ENCODE measurements around the gene ING5. TPM values are rescaled to one million over a fixed set of nuclear protein-coding genes. Genes with fewer than 3 reads are reported as not detected.

Gene ING5
- total RNA-seq, 1 experiment from 2014 or later: 45.9 TPM

DNA sequence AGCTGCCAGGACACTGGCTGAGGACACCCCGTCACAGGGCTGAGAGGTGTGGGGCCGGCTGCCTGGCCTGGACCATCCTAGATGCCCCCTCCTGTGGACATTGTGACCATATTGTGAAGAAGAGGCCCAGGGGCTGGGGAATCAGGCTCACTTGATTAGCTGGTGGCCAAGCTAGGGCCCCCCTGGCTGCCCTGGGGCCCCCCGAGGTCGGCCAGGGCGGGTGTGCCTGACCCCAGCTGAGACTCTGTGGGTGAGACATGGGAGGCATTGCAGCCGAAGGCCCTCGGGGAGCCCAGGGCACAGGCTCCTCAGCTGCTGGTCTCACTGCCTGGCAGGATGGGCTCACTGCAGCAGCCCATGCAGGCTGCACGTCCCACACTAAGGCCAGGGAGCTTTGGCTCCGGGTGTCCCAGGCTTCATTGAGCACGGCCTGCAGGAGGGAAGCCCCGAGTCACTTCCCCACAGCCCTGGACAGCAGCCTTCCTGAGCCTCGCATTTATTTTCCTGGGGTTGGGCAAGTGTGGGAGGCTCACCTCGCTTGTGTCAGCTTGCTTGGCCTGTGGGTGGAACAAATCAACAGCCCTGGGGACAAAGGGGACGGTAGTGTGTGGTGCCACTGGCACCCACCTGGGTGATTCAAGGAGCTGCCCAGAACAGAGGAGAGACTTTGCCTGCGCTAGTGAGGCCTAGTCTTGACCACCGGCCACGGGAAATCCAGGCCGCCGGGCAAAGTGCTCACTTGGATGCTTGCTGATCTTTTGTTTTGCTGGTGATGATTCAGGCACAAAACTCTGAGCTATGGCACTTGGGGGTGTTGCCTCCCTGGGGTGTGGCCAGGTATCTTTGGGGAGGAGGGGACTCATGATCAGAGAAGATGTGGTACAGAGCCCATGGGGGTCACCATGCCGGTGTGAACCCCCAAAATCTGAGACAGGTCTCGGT, 76.1 kb downstream of the ING5 start:
- Histone ChIP-seq H3K79me2 (ENCODE audit: insufficient read depth, low read length) (no peaks in the 10 kb centered on the region), H3K27ac (ENCODE audit: low read depth, low read length) (no peak overlapping the region; the same call in 1 of the 2 replicates), H3K9ac (ENCODE audit: low read length) (no peak overlapping the region), H3K9me2 (ENCODE audit: insufficient read depth) (no peaks in the 10 kb centered on the region; the same call in 1 of the 2 replicates), H3K9me3 (ENCODE audit: control insufficient read depth in 1 of 2, insufficient read depth in 1 of 2, low read depth in 1 of 2, low read length in 2 of 2) (no peaks in the 10 kb centered on the region), H3K27me3 (ENCODE audit: insufficient read depth, low read length) (no peaks in the 10 kb centered on the region), H3K4me3 (replicated peaks in 1 of 2; ENCODE audit: low read depth in 1 of 2, low read length in 2 of 2) (no peak overlapping the region), H3K4me1 (ENCODE audit: control insufficient read depth in 1 of 2, insufficient read depth in 2 of 2, low read length in 2 of 2) (peaks cover 16 to 31% of the 10 kb centered on the region in 2 experiments), H3K4me2 (ENCODE audit: low read length) (no peak overlapping the region), H2AFZ (ENCODE audit: low read depth, low read length, poor library complexity, severe bottlenecking) (no peak overlapping the region), H4K20me1 (ENCODE audit: insufficient read depth) (no peaks in the 10 kb centered on the region), H3K36me3 (ENCODE audit: control insufficient read depth in 1 of 2, insufficient read depth in 2 of 2, low read length in 2 of 2) (no peaks in the 10 kb centered on the region)
- no peak for TF ChIP-seq POLR2AphosphoS5 (IDR thresholded peaks at IDR 0.05; ENCODE audit: low read depth, low read length)
- TF ChIP-seq, protein P1, sequence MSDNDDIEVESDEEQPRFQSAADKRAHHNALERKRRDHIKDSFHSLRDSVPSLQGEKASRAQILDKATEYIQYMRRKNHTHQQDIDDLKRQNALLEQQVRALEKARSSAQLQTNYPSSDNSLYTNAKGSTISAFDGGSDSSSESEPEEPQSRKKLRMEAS (IDR thresholded peaks at IDR 0.05): no peak
- no peak for TF ChIP-seq EZH2 (IDR thresholded peaks at IDR 0.05)
- TF ChIP-seq JUND (IDR thresholded peaks at IDR 0.05): no peak
- TF ChIP-seq CBX3 (IDR thresholded peaks at IDR 0.05; ENCODE audit: low read depth): no peak
- TF ChIP-seq, protein P2, sequence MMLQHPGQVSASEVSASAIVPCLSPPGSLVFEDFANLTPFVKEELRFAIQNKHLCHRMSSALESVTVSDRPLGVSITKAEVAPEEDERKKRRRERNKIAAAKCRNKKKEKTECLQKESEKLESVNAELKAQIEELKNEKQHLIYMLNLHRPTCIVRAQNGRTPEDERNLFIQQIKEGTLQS (IDR thresholded peaks at IDR 0.05): no peak
- TF ChIP-seq EZH2phosphoT487 (IDR thresholded peaks at IDR 0.05; ENCODE audit: borderline replicate concordance): no peak
- TF ChIP-seq SIN3A (IDR thresholded peaks at IDR 0.05; ENCODE audit: low read depth): no peak
- no peak for TF ChIP-seq SP1 (IDR thresholded peaks at IDR 0.05; ENCODE audit: low read depth)
- no peak for TF ChIP-seq ZFX (IDR thresholded peaks at IDR 0.05)
- TF ChIP-seq ELF1 (IDR thresholded peaks at IDR 0.05; ENCODE audit: borderline replicate concordance, low read depth): no peak
- TF ChIP-seq RAD21 (IDR thresholded peaks at IDR 0.05; ENCODE audit: low read depth): no peak
- TF ChIP-seq YY1 (IDR thresholded peaks at IDR 0.05; ENCODE audit: extremely low read depth, insufficient replicate concordance, low read depth, low read length): no peak
- no peak for TF ChIP-seq EGR1 (IDR thresholded peaks at IDR 0.05; ENCODE audit: low read depth)
- TF ChIP-seq, protein P3, sequence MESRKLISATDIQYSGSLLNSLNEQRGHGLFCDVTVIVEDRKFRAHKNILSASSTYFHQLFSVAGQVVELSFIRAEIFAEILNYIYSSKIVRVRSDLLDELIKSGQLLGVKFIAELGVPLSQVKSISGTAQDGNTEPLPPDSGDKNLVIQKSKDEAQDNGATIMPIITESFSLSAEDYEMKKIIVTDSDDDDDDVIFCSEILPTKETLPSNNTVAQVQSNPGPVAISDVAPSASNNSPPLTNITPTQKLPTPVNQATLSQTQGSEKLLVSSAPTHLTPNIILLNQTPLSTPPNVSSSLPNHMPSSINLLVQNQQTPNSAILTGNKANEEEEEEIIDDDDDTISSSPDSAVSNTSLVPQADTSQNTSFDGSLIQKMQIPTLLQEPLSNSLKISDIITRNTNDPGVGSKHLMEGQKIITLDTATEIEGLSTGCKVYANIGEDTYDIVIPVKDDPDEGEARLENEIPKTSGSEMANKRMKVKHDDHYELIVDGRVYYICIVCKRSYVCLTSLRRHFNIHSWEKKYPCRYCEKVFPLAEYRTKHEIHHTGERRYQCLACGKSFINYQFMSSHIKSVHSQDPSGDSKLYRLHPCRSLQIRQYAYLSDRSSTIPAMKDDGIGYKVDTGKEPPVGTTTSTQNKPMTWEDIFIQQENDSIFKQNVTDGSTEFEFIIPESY (IDR thresholded peaks at IDR 0.05; ENCODE audit: extremely low read depth, insufficient replicate concordance, low read length): no peak
- TF ChIP-seq, protein P4, sequence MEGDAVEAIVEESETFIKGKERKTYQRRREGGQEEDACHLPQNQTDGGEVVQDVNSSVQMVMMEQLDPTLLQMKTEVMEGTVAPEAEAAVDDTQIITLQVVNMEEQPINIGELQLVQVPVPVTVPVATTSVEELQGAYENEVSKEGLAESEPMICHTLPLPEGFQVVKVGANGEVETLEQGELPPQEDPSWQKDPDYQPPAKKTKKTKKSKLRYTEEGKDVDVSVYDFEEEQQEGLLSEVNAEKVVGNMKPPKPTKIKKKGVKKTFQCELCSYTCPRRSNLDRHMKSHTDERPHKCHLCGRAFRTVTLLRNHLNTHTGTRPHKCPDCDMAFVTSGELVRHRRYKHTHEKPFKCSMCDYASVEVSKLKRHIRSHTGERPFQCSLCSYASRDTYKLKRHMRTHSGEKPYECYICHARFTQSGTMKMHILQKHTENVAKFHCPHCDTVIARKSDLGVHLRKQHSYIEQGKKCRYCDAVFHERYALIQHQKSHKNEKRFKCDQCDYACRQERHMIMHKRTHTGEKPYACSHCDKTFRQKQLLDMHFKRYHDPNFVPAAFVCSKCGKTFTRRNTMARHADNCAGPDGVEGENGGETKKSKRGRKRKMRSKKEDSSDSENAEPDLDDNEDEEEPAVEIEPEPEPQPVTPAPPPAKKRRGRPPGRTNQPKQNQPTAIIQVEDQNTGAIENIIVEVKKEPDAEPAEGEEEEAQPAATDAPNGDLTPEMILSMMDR (IDR thresholded peaks at IDR 0.05 in 2 of 3, conservative IDR thresholded peaks at IDR 0.05 in 1 of 3; ENCODE audit: borderline replicate concordance in 1 of 3, insufficient read depth in 1 of 3, low read depth in 2 of 3, low read length in 2 of 3): no peak
- TF ChIP-seq FOSL1 (IDR thresholded peaks at IDR 0.05; ENCODE audit: low read depth): no peak
- no peak for TF ChIP-seq TCF7L2 (IDR thresholded peaks at IDR 0.05; ENCODE audit: borderline replicate concordance, extremely low read depth, insufficient read depth, insufficient read length)
- POLR2A ChIA-PET: no interaction called here
- RAD21 ChIA-PET (ENCODE audit: low non-redundant PET in 1 of 2, low total read pairs in 2 of 2, uncharacterized antibody in 2 of 2, unreplicated experiment in 2 of 2): no interaction called here
- DNase-seq (ENCODE audit: low read depth, low spot score) (no peak), ATAC-seq (no peak)
- intact Hi-C loops (cut with micrococcal nuclease): no loop called here
- CTCF ChIA-PET: no interaction called here
- BruUV-seq (replicated peaks): no TSS peak
